ENCODE results near the gene TASP1.

DNA sequence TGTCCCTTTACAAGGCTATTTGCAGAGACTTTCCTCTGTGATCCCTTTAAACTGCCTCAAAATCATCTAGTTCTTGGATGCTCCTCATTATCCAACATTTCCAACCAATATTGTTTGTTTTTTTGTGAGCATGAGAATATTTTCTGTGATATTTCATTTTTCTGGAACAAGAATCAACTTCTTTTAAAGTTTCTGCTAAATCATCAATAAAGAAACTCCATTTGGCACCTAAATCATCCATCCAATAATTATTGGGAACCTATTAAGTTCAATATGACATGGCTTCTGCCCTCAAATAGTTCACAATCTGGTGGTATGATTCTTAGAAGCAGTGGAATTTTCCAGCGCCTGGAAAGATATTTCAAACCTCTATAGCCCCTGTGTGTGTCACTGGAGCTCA, 210.0 kb downstream of the TASP1 start:
- no peak for TF ChIP-seq CTCF (IDR thresholded peaks at IDR 0.05)
- no peak for TF ChIP-seq POLR2AphosphoS5 (IDR thresholded peaks at IDR 0.05; ENCODE audit: low read depth, low read length)
- TF ChIP-seq SIN3A (IDR thresholded peaks at IDR 0.05; ENCODE audit: borderline replicate concordance, insufficient read depth, low read depth, low read length): no peak
- TF ChIP-seq, protein P1, sequence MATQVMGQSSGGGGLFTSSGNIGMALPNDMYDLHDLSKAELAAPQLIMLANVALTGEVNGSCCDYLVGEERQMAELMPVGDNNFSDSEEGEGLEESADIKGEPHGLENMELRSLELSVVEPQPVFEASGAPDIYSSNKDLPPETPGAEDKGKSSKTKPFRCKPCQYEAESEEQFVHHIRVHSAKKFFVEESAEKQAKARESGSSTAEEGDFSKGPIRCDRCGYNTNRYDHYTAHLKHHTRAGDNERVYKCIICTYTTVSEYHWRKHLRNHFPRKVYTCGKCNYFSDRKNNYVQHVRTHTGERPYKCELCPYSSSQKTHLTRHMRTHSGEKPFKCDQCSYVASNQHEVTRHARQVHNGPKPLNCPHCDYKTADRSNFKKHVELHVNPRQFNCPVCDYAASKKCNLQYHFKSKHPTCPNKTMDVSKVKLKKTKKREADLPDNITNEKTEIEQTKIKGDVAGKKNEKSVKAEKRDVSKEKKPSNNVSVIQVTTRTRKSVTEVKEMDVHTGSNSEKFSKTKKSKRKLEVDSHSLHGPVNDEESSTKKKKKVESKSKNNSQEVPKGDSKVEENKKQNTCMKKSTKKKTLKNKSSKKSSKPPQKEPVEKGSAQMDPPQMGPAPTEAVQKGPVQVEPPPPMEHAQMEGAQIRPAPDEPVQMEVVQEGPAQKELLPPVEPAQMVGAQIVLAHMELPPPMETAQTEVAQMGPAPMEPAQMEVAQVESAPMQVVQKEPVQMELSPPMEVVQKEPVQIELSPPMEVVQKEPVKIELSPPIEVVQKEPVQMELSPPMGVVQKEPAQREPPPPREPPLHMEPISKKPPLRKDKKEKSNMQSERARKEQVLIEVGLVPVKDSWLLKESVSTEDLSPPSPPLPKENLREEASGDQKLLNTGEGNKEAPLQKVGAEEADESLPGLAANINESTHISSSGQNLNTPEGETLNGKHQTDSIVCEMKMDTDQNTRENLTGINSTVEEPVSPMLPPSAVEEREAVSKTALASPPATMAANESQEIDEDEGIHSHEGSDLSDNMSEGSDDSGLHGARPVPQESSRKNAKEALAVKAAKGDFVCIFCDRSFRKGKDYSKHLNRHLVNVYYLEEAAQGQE (IDR thresholded peaks at IDR 0.05; ENCODE audit: insufficient read depth in 1 of 2, low read depth in 2 of 2, low read length in 1 of 2): no peak
- no peak for TF ChIP-seq TCF7L2 (IDR thresholded peaks at IDR 0.05; ENCODE audit: low read depth, low read length)

All from Panc1 (cell line).